Testis (tissue), 2 donors: ENCODE data around the gene SAMMSON.

Source experiments
- POLR2A ChIP-seq: fragments of 450-650 bp; IDR thresholded peaks from one replicate; pipeline ENCODE4 v1.6.1; 2017; ENCODE audit warnings: antibody characterized with exemption, mild to moderate bottlenecking, moderate library complexity
- TF ChIP-seq, protein P1 (sequence below), 3 experiments: fragments of 450-650 bp in 2 of 3; fragments of 200-600 bp in 1 of 3; sonication (generic) in 1 of 3; IDR thresholded peaks; one replicate each; pipeline ENCODE4 v1.5.1; 2016 to 2019; ENCODE audit warnings: antibody characterized with exemption in 3 of 3, mild to moderate bottlenecking in 2 of 3, moderate library complexity in 1 of 3

DNA sequence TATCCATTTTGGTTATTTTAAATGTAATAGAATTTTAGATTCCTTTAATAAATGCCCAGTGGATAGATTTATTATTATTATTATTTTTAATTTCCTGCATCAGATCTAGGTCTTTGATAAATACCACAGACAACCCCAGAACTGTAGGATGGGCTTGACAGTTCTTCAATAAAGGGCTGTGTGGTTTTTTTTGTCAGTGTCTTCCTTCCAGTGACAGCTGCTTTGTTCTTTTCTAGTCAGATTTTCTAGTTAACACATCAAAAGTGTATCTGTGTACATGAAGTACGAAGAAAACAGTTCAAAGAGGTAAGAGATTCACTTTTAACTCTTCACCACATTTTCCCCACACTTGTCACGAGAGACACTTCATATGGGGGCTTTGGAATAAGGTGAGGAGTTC is 120.3 kb downstream of the SAMMSON start:
- TF ChIP-seq, protein P1, sequence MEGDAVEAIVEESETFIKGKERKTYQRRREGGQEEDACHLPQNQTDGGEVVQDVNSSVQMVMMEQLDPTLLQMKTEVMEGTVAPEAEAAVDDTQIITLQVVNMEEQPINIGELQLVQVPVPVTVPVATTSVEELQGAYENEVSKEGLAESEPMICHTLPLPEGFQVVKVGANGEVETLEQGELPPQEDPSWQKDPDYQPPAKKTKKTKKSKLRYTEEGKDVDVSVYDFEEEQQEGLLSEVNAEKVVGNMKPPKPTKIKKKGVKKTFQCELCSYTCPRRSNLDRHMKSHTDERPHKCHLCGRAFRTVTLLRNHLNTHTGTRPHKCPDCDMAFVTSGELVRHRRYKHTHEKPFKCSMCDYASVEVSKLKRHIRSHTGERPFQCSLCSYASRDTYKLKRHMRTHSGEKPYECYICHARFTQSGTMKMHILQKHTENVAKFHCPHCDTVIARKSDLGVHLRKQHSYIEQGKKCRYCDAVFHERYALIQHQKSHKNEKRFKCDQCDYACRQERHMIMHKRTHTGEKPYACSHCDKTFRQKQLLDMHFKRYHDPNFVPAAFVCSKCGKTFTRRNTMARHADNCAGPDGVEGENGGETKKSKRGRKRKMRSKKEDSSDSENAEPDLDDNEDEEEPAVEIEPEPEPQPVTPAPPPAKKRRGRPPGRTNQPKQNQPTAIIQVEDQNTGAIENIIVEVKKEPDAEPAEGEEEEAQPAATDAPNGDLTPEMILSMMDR (IDR thresholded peaks at IDR 0.05), result no peak
- TF ChIP-seq POLR2A, result no peak
